Ascending aorta (tissue), 2 donors: ENCODE results near the gene GALC. TPM values are rescaled to one million over a fixed set of nuclear protein-coding genes. Genes with fewer than 3 reads are reported as not detected.

Experiments
- DNase-seq, 2 donors: peaks; one replicate each; pipeline ENCODE4 v3.0.0-alpha.2; 2019; ENCODE audit warnings: low spot score in 2 of 2
- H3K27ac ChIP-seq, 2 donors: fragments of 200-600 bp; sonication (generic); one replicate each; pipeline ENCODE4 v1.5.1; 2016 to 2017; ENCODE audit warnings: mild to moderate bottlenecking in 1 of 2
- H3K27me3 ChIP-seq: fragments of 200-600 bp; sonication (generic); one replicate; pipeline ENCODE4 v1.5.1; 2017
- H3K36me3 ChIP-seq, 2 donors: fragments of 200-600 bp; sonication (generic); one replicate each; pipeline ENCODE4 v1.5.1; 2016
- H3K4me1 ChIP-seq, 2 donors: fragments of 200-600 bp; sonication (generic); one replicate each; pipeline ENCODE4 v1.5.1; 2016 to 2017; ENCODE audit warnings: mild to moderate bottlenecking in 1 of 2
- H3K4me3 ChIP-seq, 2 donors: fragments of 200-600 bp; sonication (generic); one replicate each; pipeline ENCODE4 v1.5.1; 2016 to 2017; ENCODE audit warnings: mild to moderate bottlenecking in 1 of 2
- H3K9me3 ChIP-seq, 2 donors: fragments of 200-600 bp; sonication (generic); one replicate each; pipeline ENCODE4 v1.5.1; 2016
- intact Hi-C: fragments of 100-400 bp; cut with DNase I; formaldehyde crosslinking; loops from one replicate; pipeline ENCODE4 v1.15.1; 2023
- total RNA-seq: library from RNA; depleted of rRNA; stranded (reverse); fragments of >200 nt; gene quantifications from one replicate; pipeline ENCODE4 v1.1.0, GENCODE V29; 2016
- TF ChIP-seq, protein P1 (sequence below), 3 experiments: fragments of 200-600 bp in 2 of 3; fragments of 450-650 bp in 1 of 3; sonication (generic) in 2 of 3; IDR thresholded peaks; one replicate each; pipeline ENCODE4 v1.5.1; 2016 to 2019; ENCODE audit warnings: antibody characterized with exemption in 3 of 3, mild to moderate bottlenecking in 1 of 3, moderate library complexity in 1 of 3

GALC gene
- total RNA-seq, 1 donor from 2014 or later = 31.7 TPM

DNA sequence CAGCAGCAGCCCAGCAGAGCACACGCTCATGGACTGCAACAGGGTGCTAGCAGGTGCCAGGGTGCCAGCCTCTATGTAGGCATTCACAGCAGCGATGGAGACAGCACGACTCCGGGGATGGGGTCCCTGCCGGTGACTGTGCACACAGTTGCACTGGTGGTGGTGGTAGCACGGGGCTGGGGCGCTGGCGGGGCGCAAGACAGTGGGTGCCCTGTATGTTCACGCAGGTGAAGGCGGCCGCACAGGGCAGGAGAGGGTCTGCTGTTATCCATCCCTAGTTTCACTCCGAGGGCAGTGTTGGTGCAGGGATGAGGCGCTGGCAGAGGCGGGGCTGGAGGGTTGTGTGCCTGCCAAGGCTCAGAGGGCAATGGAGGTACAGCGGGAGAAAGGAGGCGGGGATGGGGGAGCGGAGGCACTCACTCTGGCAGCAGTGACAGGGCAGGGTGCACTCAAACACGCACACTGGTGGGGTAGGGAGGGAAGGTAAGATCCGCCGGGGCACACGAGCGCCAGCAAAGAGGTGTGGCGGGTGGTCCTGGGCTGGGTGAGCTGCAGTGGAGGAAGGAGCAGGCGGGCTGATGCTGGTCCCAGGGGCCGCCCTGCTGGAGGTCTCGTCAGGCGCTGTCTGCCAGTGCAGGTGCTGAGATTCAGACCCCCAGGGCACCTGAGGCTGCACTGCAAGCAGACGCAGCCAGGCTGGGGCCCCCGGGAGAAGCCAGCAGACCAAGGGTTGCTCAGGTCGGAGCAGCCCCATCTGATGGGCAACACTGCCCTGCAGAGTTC lies 76.7 kb downstream of the GALC start:
- TF ChIP-seq, protein P1, sequence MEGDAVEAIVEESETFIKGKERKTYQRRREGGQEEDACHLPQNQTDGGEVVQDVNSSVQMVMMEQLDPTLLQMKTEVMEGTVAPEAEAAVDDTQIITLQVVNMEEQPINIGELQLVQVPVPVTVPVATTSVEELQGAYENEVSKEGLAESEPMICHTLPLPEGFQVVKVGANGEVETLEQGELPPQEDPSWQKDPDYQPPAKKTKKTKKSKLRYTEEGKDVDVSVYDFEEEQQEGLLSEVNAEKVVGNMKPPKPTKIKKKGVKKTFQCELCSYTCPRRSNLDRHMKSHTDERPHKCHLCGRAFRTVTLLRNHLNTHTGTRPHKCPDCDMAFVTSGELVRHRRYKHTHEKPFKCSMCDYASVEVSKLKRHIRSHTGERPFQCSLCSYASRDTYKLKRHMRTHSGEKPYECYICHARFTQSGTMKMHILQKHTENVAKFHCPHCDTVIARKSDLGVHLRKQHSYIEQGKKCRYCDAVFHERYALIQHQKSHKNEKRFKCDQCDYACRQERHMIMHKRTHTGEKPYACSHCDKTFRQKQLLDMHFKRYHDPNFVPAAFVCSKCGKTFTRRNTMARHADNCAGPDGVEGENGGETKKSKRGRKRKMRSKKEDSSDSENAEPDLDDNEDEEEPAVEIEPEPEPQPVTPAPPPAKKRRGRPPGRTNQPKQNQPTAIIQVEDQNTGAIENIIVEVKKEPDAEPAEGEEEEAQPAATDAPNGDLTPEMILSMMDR (IDR thresholded peaks at IDR 0.05) = no peak
- no peak for DNase-seq

DNA sequence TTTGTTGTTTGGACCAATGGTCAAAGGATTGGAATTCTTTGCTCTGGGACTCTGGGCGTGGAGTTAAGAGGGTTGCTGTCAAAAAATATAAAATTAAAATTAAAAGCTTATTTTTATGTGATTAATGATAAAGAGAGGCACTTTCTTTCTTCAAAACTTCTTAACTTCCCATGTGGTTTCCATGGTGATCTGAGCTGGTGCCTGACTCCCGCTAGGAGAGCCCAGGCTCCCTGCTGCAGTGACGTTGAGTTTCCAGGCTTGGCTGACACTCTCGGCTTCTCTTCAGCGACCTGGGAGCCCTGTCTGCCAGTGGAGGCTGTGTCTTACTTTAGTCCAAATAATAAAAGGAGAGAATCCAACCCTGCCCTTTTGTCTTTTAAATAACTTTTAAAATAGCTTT lies 84.4 kb downstream of the GALC start:
- Histone ChIP-seq H3K27ac (no peak overlapping the region), H3K4me1 (no peaks in the 10 kb centered on the region), H3K27me3 (no peaks in the 10 kb centered on the region), H3K4me3 (no peak overlapping the region), H3K36me3 (no peaks in the 10 kb centered on the region), H3K9me3 (no peaks in the 10 kb centered on the region)
- DNase-seq = no peak
- TF ChIP-seq, protein P1 (IDR thresholded peaks at IDR 0.05) = no peak
- intact Hi-C loops = no loop called here

More for the DNA sequence above, 76.7 kb downstream of the GALC start:
- Histone ChIP-seq H3K27ac (no peak overlapping the region), H3K4me3 (no peak overlapping the region), H3K27me3 (no peaks in the 10 kb centered on the region), H3K9me3 (no peaks in the 10 kb centered on the region), H3K4me1 (no peaks in the 10 kb centered on the region), H3K36me3 (no peaks in the 10 kb centered on the region)
- intact Hi-C loops = no loop called here

DNA sequence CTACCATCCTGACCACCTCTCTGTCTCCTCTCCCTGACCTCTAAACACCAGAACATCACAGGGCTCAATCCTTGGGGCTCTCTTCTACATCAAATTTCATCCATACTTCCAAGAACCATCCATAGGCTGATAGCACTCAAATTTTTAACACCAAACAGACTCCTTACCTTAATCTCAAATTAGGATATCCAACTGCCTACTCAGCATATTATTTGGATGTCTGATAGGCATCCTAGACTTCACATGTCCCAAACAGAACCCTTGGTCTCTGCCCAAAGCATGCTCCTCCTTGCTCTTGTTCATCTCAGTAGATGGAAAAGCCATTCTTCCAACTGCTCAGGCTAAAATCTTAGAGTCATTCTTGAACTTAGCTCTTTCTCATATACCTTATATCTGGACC lies 91.3 kb downstream of the GALC start:
- H3K4me1 ChIP-seq = no peaks in the 10 kb centered on the region
- H3K36me3 ChIP-seq = no peaks in the 10 kb centered on the region
- no peaks in the 10 kb centered on the region for H3K27me3 ChIP-seq
- no peak for DNase-seq
- H3K27ac ChIP-seq = no peak overlapping the region
- no peak overlapping the region for H3K4me3 ChIP-seq
- TF ChIP-seq, protein P1 (IDR thresholded peaks at IDR 0.05) = no peak
- intact Hi-C loops = no loop called here
- no peaks in the 10 kb centered on the region for H3K9me3 ChIP-seq

DNA sequence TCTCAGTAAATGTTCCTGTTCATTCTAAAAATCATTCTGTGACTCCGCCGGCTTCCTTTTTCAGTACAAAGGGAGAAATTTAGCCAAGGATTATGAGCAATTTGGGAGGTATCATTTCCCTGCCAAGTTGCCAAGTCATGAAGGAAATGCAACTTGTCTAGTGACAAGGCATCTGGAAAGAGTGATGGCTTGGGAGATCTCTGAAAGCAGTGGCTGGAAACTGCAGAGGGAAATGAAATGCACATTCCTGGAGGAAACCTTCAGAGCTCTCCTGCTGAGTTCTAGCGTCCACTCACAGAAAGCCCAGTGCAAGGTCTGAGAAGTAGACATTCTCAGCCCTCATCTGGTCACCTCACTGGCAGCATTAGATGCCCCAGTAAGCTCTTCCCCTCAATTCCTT lies 91.7 kb downstream of the GALC start:
- DNase-seq = no peak
- no peak overlapping the region for H3K27ac ChIP-seq
- no peak overlapping the region for H3K4me3 ChIP-seq
- no peaks in the 10 kb centered on the region for H3K36me3 ChIP-seq
- no peaks in the 10 kb centered on the region for H3K9me3 ChIP-seq
- no peaks in the 10 kb centered on the region for H3K4me1 ChIP-seq
- TF ChIP-seq, protein P1 (IDR thresholded peaks at IDR 0.05) = no peak
- no peaks in the 10 kb centered on the region for H3K27me3 ChIP-seq
- intact Hi-C loops = no loop called here

DNA sequence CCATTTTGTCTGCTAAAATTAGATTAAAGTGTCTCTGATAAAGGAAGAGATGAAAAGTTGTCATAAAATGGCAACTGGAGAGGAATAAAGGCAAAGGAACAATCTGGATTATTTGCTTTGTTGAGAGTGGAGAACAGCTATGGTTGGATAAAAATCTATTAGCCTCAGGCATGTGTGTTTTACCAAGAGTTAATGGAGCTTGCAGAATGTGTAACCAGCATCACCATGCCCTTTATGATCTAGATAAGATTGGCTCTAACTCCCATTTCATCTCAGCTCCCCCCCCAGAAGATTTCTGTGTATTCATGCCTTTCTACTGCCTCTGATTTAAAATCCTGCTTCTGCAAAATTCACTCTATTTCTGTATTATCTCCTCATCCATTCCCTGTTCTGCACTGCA lies 93.8 kb downstream of the GALC start:
- H3K4me1 ChIP-seq = no peaks in the 10 kb centered on the region
- no peak for DNase-seq
- no peaks in the 10 kb centered on the region for H3K9me3 ChIP-seq
- intact Hi-C loops = no loop called here
- no peaks in the 10 kb centered on the region for H3K27me3 ChIP-seq
- H3K4me3 ChIP-seq = no peak overlapping the region
- TF ChIP-seq, protein P1 (IDR thresholded peaks at IDR 0.05) = no peak
- no peak overlapping the region for H3K27ac ChIP-seq
- H3K36me3 ChIP-seq = no peaks in the 10 kb centered on the region
